ENCODE measurements around the gene ACER1. TPM values are rescaled to one million over a fixed set of nuclear protein-coding genes. Genes with fewer than 3 reads are reported as not detected.

Gene ACER1
- total and polyA plus RNA-seq, 2 of the 13 experiments (the other 11 are each of a cell fraction or from before 2014, with no cell fraction given): not detected

- no peak for DNase-seq (ENCODE audit: low spot score)
- H4K20me1 ChIP-seq (ENCODE audit: insufficient read depth, low read length): peaks cover 23% of the 10 kb centered on the region; the same call in 1 of the 2 replicates
- peaks cover 14 to 34% of the 10 kb centered on the region in 2 experiments for H3K36me3 ChIP-seq (replicated peaks in 1 of 2; ENCODE audit: control insufficient read depth in 1 of 2, insufficient read depth in 2 of 2, low read length in 2 of 2)
- no peak overlapping the region for H3K4me3 ChIP-seq (replicated peaks in 1 of 3; ENCODE audit: insufficient read depth in 1 of 3, low read depth in 2 of 3, low read length in 3 of 3)
- WGBS (ENCODE audit: low lambda C conversion rate): 84% methylated on average over 11 of the region's 11 CpGs
- no peak for ATAC-seq
- in situ Hi-C loops (cut with HindIII; ENCODE audit: extremely low pct_ligation_motif_present, low pct_unique_long_range_greater_than_20kb) (no loop called here), intact Hi-C loops (cut with micrococcal nuclease; ENCODE audit: unreplicated experiment) (no loop called here)
- peaks cover 72% of the 10 kb centered on the region for H3K79me2 ChIP-seq (ENCODE audit: insufficient read depth, low read length)
- H2AFZ ChIP-seq (ENCODE audit: low read length): no peak overlapping the region
- no peaks in the 10 kb centered on the region for H3K27me3 ChIP-seq (ENCODE audit: control insufficient read depth in 1 of 2, insufficient read depth in 2 of 2, low read length in 2 of 2)
- POLR2A ChIA-PET: no interaction called here
- H3K27ac ChIP-seq (ENCODE audit: extremely low read length, insufficient read depth, low read length): no peak overlapping the region
- H3K4me2 ChIP-seq (ENCODE audit: low read depth, low read length): no peak overlapping the region
- TF ChIP-seq MED8 (CRISPR knock-in tag; IDR thresholded peaks at IDR 0.05; ENCODE audit: insufficient replicate concordance) (no peak), ZNF142 (CRISPR knock-in tag; IDR thresholded peaks at IDR 0.05) (no peak), SIN3A (IDR thresholded peaks at IDR 0.05; ENCODE audit: borderline replicate concordance, low read depth, low read length) (no peak), ZSCAN9 (CRISPR knock-in tag; IDR thresholded peaks at IDR 0.05; ENCODE audit: borderline replicate concordance) (no peak), XRCC5 (optimal IDR thresholded peaks at IDR 0.05; ENCODE audit: low read length) (no peak), DNMT1 (CRISPR knock-in tag; IDR thresholded peaks at IDR 0.05) (no peak), ARNT (IDR thresholded peaks at IDR 0.05) (no peak), SNAPC4 (CRISPR knock-in tag; IDR thresholded peaks at IDR 0.05) (no peak), HNRNPUL1 (IDR thresholded peaks at IDR 0.05; ENCODE audit: low read depth, low read length) (no peak), PLRG1 (conservative IDR thresholded peaks at IDR 0.05) (no peak), PHF5A (CRISPR knock-in tag; IDR thresholded peaks at IDR 0.05; ENCODE audit: low read depth, unreplicated experiment) (no peak), HOXA5 (CRISPR knock-in tag; IDR thresholded peaks at IDR 0.05) (no peak), ZNF879 (CRISPR knock-in tag; IDR thresholded peaks at IDR 0.05) (no peak), NKX3-1 (CRISPR knock-in tag; IDR thresholded peaks at IDR 0.05) (no peak), EHMT2 (IDR thresholded peaks at IDR 0.05; ENCODE audit: borderline replicate concordance, low read depth, low read length) (no peak), U2AF1 (optimal IDR thresholded peaks at IDR 0.05; ENCODE audit: low read depth, low read length) (no peak), SAFB2 (CRISPR knock-in tag; IDR thresholded peaks at IDR 0.05; ENCODE audit: borderline replicate concordance, low read depth) (no peak)
- no peaks in the 10 kb centered on the region for H3K9me3 ChIP-seq (ENCODE audit: low read length)
- CTCF ChIA-PET (ENCODE audit: low intra/inter-chr PET ratio, low total read pairs): no interaction called here
- FAIRE-seq: no peak
- no peak overlapping the region for H3K9ac ChIP-seq (ENCODE audit: insufficient read depth, low read depth, low read length)
- H3K4me1 ChIP-seq (ENCODE audit: insufficient read depth, low read length): peaks cover 73% of the 10 kb centered on the region
- BruUV-seq (replicated peaks): no TSS peak
Measured at GRCh38 chr19:6272411-6272791, 61.0 kb downstream of the ACER1 start.
